ENCODE measurements around the gene RARA.
A peak's percentile ranks its signal among the peaks of the same experiment; 100 is the strongest.
"Not testable (repeated sequence)": the region's sequence is repeated elsewhere in the genome, so short reads cannot be mapped to it uniquely, and the experiment has no call there.

RARA gene

GRCh38 chr17:40297511-40297910 lies 11.5 kb upstream of the RARA start:
- no peak overlapping the region for H3K9ac ChIP-seq (ENCODE audit: low read depth in 1 of 2, low read length in 2 of 2)
- H3K27me3 ChIP-seq (ENCODE audit: control insufficient read depth in 2 of 2, insufficient read depth in 2 of 2, low read length in 2 of 2), result no peaks in the 10 kb centered on the region
- H3K9me3 ChIP-seq (ENCODE audit: control insufficient read depth in 2 of 2, low read length in 2 of 2), result no peaks in the 10 kb centered on the region
- H3K36me3 ChIP-seq (ENCODE audit: control insufficient read depth in 2 of 2, insufficient read depth in 2 of 2, low read length in 2 of 2), result peaks cover 0 to 14% of the 10 kb centered on the region in 2 donors
- no peaks in the 10 kb centered on the region for H3K4me1 ChIP-seq (ENCODE audit: control insufficient read depth in 2 of 2, insufficient read depth in 2 of 2, low read length in 2 of 2)
- no peak overlapping the region for H3K27ac ChIP-seq (ENCODE audit: low read depth in 2 of 2, low read length in 2 of 2)
- no peak overlapping the region for H3K4me3 ChIP-seq (ENCODE audit: low read length in 2 of 2)

GRCh38 chr17:40298726-40299125 lies 10.3 kb upstream of the RARA start:
- Histone ChIP-seq H3K4me3 (ENCODE audit: low read length in 2 of 2) (no peak overlapping the region), H3K27me3 (ENCODE audit: control insufficient read depth in 2 of 2, insufficient read depth in 2 of 2, low read length in 2 of 2) (no peaks in the 10 kb centered on the region), H3K4me1 (ENCODE audit: control insufficient read depth in 2 of 2, insufficient read depth in 2 of 2, low read length in 2 of 2) (peaks cover 0 to 3% of the 10 kb centered on the region in 2 donors), H3K36me3 (ENCODE audit: control insufficient read depth in 2 of 2, insufficient read depth in 2 of 2, low read length in 2 of 2) (peaks cover 0 to 14% of the 10 kb centered on the region in 2 donors), H3K9me3 (ENCODE audit: control insufficient read depth in 2 of 2, low read length in 2 of 2) (no peaks in the 10 kb centered on the region), H3K9ac (ENCODE audit: low read depth in 1 of 2, low read length in 2 of 2) (no peak overlapping the region), H3K27ac (ENCODE audit: low read depth in 2 of 2, low read length in 2 of 2) (no peak overlapping the region)

GRCh38 chr17:40299159-40299757 lies 9.7 kb upstream of the RARA start:
- not testable (repeated sequence) for H3K27ac ChIP-seq (ENCODE audit: low read depth in 2 of 2, low read length in 2 of 2); H3K4me1 ChIP-seq (ENCODE audit: control insufficient read depth in 2 of 2, insufficient read depth in 2 of 2, low read length in 2 of 2); H3K9me3 ChIP-seq (ENCODE audit: control insufficient read depth in 2 of 2, low read length in 2 of 2); H3K9ac ChIP-seq (ENCODE audit: low read depth in 1 of 2, low read length in 2 of 2); H3K27me3 ChIP-seq (ENCODE audit: control insufficient read depth in 2 of 2, insufficient read depth in 2 of 2, low read length in 2 of 2); H3K4me3 ChIP-seq (ENCODE audit: low read length in 2 of 2)
- H3K36me3 ChIP-seq (ENCODE audit: control insufficient read depth in 2 of 2, insufficient read depth in 2 of 2, low read length in 2 of 2), result peaks cover 0 to 12% of the 10 kb centered on the region in 2 donors

- H3K36me3 ChIP-seq (ENCODE audit: control insufficient read depth in 2 of 2, insufficient read depth in 2 of 2, low read length in 2 of 2), result peaks cover 0 to 2% of the 10 kb centered on the region in 2 donors
- no peaks in the 10 kb centered on the region for H3K9me3 ChIP-seq (ENCODE audit: control insufficient read depth in 2 of 2, low read length in 2 of 2)
- peaks cover 2 to 9% of the 10 kb centered on the region in 2 donors for H3K4me1 ChIP-seq (ENCODE audit: control insufficient read depth in 2 of 2, insufficient read depth in 2 of 2, low read length in 2 of 2)
- H3K9ac ChIP-seq (ENCODE audit: low read depth in 1 of 2, low read length in 2 of 2), result no peak overlapping the region
- H3K4me3 ChIP-seq (ENCODE audit: low read length in 2 of 2), result no peak overlapping the region
- H3K27ac ChIP-seq (ENCODE audit: low read depth in 2 of 2, low read length in 2 of 2), result no peak overlapping the region
- no peaks in the 10 kb centered on the region for H3K27me3 ChIP-seq (ENCODE audit: control insufficient read depth in 2 of 2, insufficient read depth in 2 of 2, low read length in 2 of 2)
Measured at GRCh38 chr17:40301315-40301714, 7.7 kb upstream of the RARA start.

GRCh38 chr17:40303009-40303657 lies 5.8 kb upstream of the RARA start:
- Histone ChIP-seq H3K9ac (ENCODE audit: low read depth in 1 of 2, low read length in 2 of 2) (no peak overlapping the region), H3K36me3 (ENCODE audit: control insufficient read depth in 2 of 2, insufficient read depth in 2 of 2, low read length in 2 of 2) (no peaks in the 10 kb centered on the region), H3K9me3 (ENCODE audit: control insufficient read depth in 2 of 2, low read length in 2 of 2) (no peaks in the 10 kb centered on the region), H3K4me3 (ENCODE audit: low read length in 2 of 2) (no peak overlapping the region), H3K4me1 (ENCODE audit: control insufficient read depth in 2 of 2, insufficient read depth in 2 of 2, low read length in 2 of 2) (peaks cover 20 to 27% of the 10 kb centered on the region in 2 donors), H3K27me3 (ENCODE audit: control insufficient read depth in 2 of 2, insufficient read depth in 2 of 2, low read length in 2 of 2) (no peaks in the 10 kb centered on the region), H3K27ac (ENCODE audit: low read depth in 2 of 2, low read length in 2 of 2) (no peak overlapping the region)

- Histone ChIP-seq H3K4me1 (ENCODE audit: control insufficient read depth in 2 of 2, insufficient read depth in 2 of 2, low read length in 2 of 2) (peaks cover 28 to 35% of the 10 kb centered on the region in 2 donors), H3K4me3 (ENCODE audit: low read length in 2 of 2) (no peak overlapping the region), H3K36me3 (ENCODE audit: control insufficient read depth in 2 of 2, insufficient read depth in 2 of 2, low read length in 2 of 2) (no peaks in the 10 kb centered on the region), H3K9me3 (ENCODE audit: control insufficient read depth in 2 of 2, low read length in 2 of 2) (no peaks in the 10 kb centered on the region), H3K9ac (ENCODE audit: low read depth in 1 of 2, low read length in 2 of 2) (no peak overlapping the region), H3K27ac (ENCODE audit: low read depth in 2 of 2, low read length in 2 of 2) (peak overlapping the region in 1 of 2 donors; percentile 5), H3K27me3 (ENCODE audit: control insufficient read depth in 2 of 2, insufficient read depth in 2 of 2, low read length in 2 of 2) (no peaks in the 10 kb centered on the region)
Measured at GRCh38 chr17:40303708-40304551, 5.0 kb upstream of the RARA start.

GRCh38 chr17:40304552-40304863 lies 4.5 kb upstream of the RARA start:
- not testable (repeated sequence) for H3K27ac ChIP-seq (ENCODE audit: low read depth in 2 of 2, low read length in 2 of 2); H3K9me3 ChIP-seq (ENCODE audit: control insufficient read depth in 2 of 2, low read length in 2 of 2); H3K9ac ChIP-seq (ENCODE audit: low read depth in 1 of 2, low read length in 2 of 2); H3K36me3 ChIP-seq (ENCODE audit: control insufficient read depth in 2 of 2, insufficient read depth in 2 of 2, low read length in 2 of 2); H3K27me3 ChIP-seq (ENCODE audit: control insufficient read depth in 2 of 2, insufficient read depth in 2 of 2, low read length in 2 of 2); H3K4me3 ChIP-seq (ENCODE audit: low read length in 2 of 2)
- H3K4me1 ChIP-seq (ENCODE audit: control insufficient read depth in 2 of 2, insufficient read depth in 2 of 2, low read length in 2 of 2), result peaks cover 34 to 40% of the 10 kb centered on the region in 2 donors

GRCh38 chr17:40304866-40305265 lies 4.1 kb upstream of the RARA start:
- not testable (repeated sequence) for H3K9ac ChIP-seq (ENCODE audit: low read depth in 1 of 2, low read length in 2 of 2); H3K27me3 ChIP-seq (ENCODE audit: control insufficient read depth in 2 of 2, insufficient read depth in 2 of 2, low read length in 2 of 2); H3K36me3 ChIP-seq (ENCODE audit: control insufficient read depth in 2 of 2, insufficient read depth in 2 of 2, low read length in 2 of 2); H3K27ac ChIP-seq (ENCODE audit: low read depth in 2 of 2, low read length in 2 of 2); H3K4me3 ChIP-seq (ENCODE audit: low read length in 2 of 2); H3K9me3 ChIP-seq (ENCODE audit: control insufficient read depth in 2 of 2, low read length in 2 of 2)
- peaks cover 38 to 44% of the 10 kb centered on the region in 2 donors for H3K4me1 ChIP-seq (ENCODE audit: control insufficient read depth in 2 of 2, insufficient read depth in 2 of 2, low read length in 2 of 2)

- H3K4me1 ChIP-seq (ENCODE audit: control insufficient read depth in 2 of 2, insufficient read depth in 2 of 2, low read length in 2 of 2), result peaks cover 52 to 59% of the 10 kb centered on the region in 2 donors
Measured at GRCh38 chr17:40306395-40306794, 2.6 kb upstream of the RARA start.

GRCh38 chr17:40307001-40307730 lies 1.8 kb upstream of the RARA start:
- H3K9ac ChIP-seq (ENCODE audit: low read depth in 1 of 2, low read length in 2 of 2), result peak overlapping the region; percentile 28 to 34
- no peaks in the 10 kb centered on the region for H3K36me3 ChIP-seq (ENCODE audit: control insufficient read depth in 2 of 2, insufficient read depth in 2 of 2, low read length in 2 of 2)
- H3K27ac ChIP-seq (ENCODE audit: low read depth in 2 of 2, low read length in 2 of 2), result peak overlapping the region; percentile 58 to 74
- H3K4me3 ChIP-seq (ENCODE audit: low read length in 2 of 2), result no peak overlapping the region
- H3K4me1 ChIP-seq (ENCODE audit: control insufficient read depth in 2 of 2, insufficient read depth in 2 of 2, low read length in 2 of 2), result peaks cover 59 to 67% of the 10 kb centered on the region in 2 donors
- H3K27me3 ChIP-seq (ENCODE audit: control insufficient read depth in 2 of 2, insufficient read depth in 2 of 2, low read length in 2 of 2), result no peaks in the 10 kb centered on the region
- no peaks in the 10 kb centered on the region for H3K9me3 ChIP-seq (ENCODE audit: control insufficient read depth in 2 of 2, low read length in 2 of 2)

More at GRCh38 chr17:40306395-40306794, 2.6 kb upstream of the RARA start:
- Histone ChIP-seq H3K9ac (ENCODE audit: low read depth in 1 of 2, low read length in 2 of 2) (no peak overlapping the region), H3K27ac (ENCODE audit: low read depth in 2 of 2, low read length in 2 of 2) (peak overlapping the region; percentile 58 to 74), H3K36me3 (ENCODE audit: control insufficient read depth in 2 of 2, insufficient read depth in 2 of 2, low read length in 2 of 2) (no peaks in the 10 kb centered on the region), H3K27me3 (ENCODE audit: control insufficient read depth in 2 of 2, insufficient read depth in 2 of 2, low read length in 2 of 2) (no peaks in the 10 kb centered on the region), H3K4me3 (ENCODE audit: low read length in 2 of 2) (no peak overlapping the region), H3K9me3 (ENCODE audit: control insufficient read depth in 2 of 2, low read length in 2 of 2) (no peaks in the 10 kb centered on the region)
